Activated T-helper 17 cell treated with anti-CD3 and anti-CD28 coated beads, Interleukin-2, amount 50 U/mL, for 72 hours (primary cell): Measurements from ENCODE around the gene GLIS2. TPM values are rescaled to one million over a fixed set of nuclear protein-coding genes. Genes with fewer than 3 reads are reported as not detected.
"Not testable (repeated sequence)": the region's sequence is repeated elsewhere in the genome, so short reads cannot be mapped to it uniquely, and the experiment has no call there.

ENCODE experiments used
- ATAC-seq: fragments of 150-1000 bp; cut with Tn5 transposase; replicated peaks from 2 replicates; pipeline ENCODE4 v1.10.0; 2021; ENCODE audit warnings: mild to moderate bottlenecking, moderate library complexity
- H3K27ac Mint-ChIP-seq: one replicate; pipeline ENCODE4 v1.8.0; 2022; ENCODE audit warnings: mixed read lengths
- H3K27me3 Mint-ChIP-seq: one replicate; pipeline ENCODE4 v1.8.0; 2022; ENCODE audit warnings: mixed read lengths
- H3K36me3 Mint-ChIP-seq: one replicate; pipeline ENCODE4 v1.8.0; 2022; ENCODE audit warnings: low read depth, mild to moderate bottlenecking, mixed read lengths
- H3K4me1 Mint-ChIP-seq: one replicate; pipeline ENCODE4 v1.8.0; 2022; ENCODE audit warnings: mixed read lengths
- H3K4me3 Mint-ChIP-seq: one replicate; pipeline ENCODE4 v1.8.0; 2022; ENCODE audit warnings: mild to moderate bottlenecking, mixed read lengths
- H3K9me3 Mint-ChIP-seq: one replicate; pipeline ENCODE4 v1.8.0; 2022; ENCODE audit warnings: mixed read lengths
- total RNA-seq, 2 donors: library from RNA; stranded (reverse); gene quantifications; one replicate each; pipeline ENCODE4 v1.2.3, GENCODE V29; 2022

GLIS2 gene
- total RNA-seq, 2 donors from 2014 or later, result 0.37 to 1.6 TPM

DNA sequence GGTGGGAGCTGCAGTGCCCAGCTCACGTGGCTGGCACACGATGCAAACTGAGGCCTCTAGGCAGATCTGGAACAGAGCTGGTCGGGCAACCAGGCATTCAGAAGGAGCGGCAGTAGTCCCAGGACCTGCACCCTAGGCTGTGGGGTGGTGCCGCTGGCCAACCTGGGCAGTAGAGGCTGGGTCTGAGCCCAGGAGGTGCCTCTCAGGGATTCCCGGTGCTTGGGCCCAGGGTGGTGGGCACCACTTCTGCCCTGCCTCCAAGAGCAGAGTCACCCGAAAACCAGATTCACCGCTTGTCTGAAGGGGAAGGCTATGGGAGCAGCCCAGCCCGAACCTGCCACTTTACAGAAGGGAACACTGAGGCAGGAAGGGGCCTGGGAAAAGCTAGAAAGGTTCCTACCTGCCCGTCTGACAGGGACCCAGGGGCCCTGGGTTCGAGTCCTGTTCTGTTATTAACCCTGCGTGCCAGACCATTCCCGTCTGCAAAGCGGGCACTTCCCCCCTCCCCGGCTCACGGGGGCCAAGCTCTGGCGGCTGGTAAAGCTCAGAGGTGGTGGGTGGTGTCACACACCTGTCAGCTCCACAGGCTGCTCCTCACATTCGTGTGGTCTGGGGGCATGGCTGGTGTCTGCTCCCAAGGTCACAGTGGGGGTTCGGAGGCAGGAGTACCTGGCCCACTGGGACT, 16.9 kb downstream of the GLIS2 start:
- no peaks in the 10 kb centered on the region for H3K4me1 Mint-ChIP-seq
- H3K4me3 Mint-ChIP-seq, result no peak overlapping the region
- no peaks in the 10 kb centered on the region for H3K36me3 Mint-ChIP-seq
- H3K9me3 Mint-ChIP-seq, result no peaks in the 10 kb centered on the region
- no peaks in the 10 kb centered on the region for H3K27me3 Mint-ChIP-seq
- ATAC-seq, result no peak
- no peak overlapping the region for H3K27ac Mint-ChIP-seq

DNA sequence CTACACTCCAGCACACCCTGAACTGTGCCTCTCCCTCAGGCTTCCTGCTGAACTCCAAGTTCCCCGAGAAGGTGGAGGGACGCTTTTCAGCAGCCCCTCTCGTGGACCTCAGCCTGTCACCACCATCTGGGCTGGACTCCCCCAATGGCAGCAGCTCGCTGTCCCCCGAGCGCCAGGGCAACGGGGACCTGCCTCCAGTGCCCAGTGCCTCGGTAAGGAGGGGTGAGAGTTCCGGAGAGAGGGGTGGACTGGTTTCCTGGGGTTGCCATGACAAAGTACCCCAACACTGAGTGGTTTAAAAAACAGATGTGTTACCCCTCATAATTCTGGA, 17.4 kb downstream of the GLIS2 start:
- Mint-ChIP-seq H3K4me1 (no peaks in the 10 kb centered on the region), H3K27me3 (no peaks in the 10 kb centered on the region), H3K9me3 (no peaks in the 10 kb centered on the region), H3K36me3 (no peaks in the 10 kb centered on the region), H3K27ac (no peak overlapping the region), H3K4me3 (no peak overlapping the region)
- ATAC-seq, result no peak

DNA sequence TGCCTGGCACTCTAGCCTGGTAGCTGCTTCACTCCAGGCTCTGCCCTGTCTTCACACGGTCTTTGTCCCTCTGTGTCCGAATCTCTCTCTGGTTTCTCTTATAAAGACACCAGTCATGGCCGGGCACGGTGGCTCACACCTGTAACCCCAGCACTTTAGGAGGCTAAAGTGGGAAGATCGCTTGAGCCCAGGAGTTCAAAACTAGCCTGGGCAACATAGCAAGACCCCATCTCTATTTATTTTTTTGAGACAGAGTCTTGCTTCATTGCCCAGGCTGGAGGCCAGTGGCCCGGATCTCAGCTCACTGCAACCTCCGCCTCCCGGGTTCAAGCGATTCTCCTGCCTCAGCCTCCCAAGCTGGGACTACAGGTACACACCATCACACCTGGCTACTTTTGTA, 17.8 kb downstream of the GLIS2 start:
- not testable (repeated sequence) for H3K27me3 Mint-ChIP-seq, H3K4me1 Mint-ChIP-seq, H3K4me3 Mint-ChIP-seq, H3K27ac Mint-ChIP-seq, H3K36me3 Mint-ChIP-seq, ATAC-seq, H3K9me3 Mint-ChIP-seq

DNA sequence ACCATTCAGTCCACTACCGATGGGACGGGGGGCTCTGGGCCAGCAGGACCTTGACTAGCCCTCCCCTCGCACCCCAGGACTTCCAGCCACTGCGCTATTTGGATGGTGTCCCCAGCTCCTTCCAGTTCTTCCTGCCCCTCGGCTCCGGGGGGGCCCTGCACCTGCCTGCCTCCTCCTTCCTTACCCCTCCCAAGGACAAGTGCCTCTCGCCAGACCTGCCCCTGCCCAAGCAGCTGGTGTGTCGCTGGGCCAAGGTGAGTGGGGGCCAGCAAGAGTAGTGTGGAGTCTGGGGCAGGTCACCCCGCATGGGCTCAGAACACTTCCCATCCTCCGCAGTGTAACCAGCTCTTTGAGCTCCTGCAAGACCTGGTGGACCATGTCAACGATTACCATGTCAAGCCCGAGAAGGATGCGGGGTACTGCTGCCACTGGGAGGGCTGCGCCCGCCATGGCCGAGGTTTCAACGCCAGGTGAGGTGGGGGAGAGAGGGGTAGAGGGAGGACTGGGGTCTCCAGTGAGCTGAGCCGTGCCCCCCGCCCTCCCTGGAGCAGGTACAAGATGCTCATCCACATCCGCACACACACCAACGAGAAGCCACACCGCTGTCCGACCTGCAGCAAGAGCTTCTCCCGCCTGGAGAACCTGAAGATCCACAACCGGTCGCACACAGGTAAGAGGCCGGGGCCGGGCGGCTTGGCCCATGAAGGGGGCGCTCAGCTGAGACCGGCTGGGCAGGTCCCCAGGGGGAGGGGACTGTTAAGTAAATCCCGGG, 19.0 kb downstream of the GLIS2 start:
- Mint-ChIP-seq H3K9me3 (no peaks in the 10 kb centered on the region), H3K36me3 (peaks cover 7% of the 10 kb centered on the region), H3K4me1 (no peaks in the 10 kb centered on the region), H3K27me3 (no peaks in the 10 kb centered on the region), H3K27ac (no peak overlapping the region), H3K4me3 (no peak overlapping the region)
- ATAC-seq, result no peak

DNA sequence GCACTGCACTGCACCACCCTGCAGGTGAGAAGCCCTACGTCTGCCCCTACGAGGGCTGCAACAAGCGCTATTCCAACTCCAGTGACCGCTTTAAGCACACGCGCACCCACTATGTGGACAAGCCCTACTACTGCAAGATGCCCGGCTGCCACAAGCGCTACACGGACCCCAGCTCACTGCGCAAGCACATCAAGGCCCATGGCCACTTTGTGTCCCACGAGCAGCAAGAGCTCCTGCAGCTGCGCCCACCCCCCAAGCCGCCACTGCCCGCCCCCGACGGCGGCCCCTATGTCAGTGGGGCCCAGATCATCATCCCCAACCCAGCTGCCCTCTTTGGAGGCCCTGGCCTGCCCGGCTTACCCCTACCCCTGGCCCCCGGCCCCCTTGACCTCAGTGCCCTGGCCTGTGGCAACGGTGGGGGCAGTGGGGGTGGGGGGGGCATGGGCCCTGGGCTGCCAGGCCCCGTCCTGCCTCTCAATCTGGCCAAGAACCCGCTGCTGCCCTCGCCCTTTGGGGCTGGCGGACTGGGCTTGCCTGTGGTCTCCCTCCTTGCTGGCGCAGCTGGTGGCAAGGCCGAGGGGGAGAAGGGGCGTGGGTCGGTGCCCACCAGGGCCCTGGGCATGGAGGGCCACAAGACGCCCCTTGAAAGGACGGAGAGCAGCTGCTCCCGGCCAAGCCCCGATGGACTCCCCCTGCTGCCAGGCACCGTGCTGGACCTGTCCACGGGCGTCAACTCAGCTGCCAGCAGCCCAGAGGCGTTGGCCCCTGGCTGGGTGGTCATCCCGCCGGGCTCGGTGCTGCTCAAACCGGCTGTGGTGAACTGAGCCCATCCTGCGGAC, 21.1 kb downstream of the GLIS2 start:
- Mint-ChIP-seq H3K27ac (no peak overlapping the region), H3K27me3 (no peaks in the 10 kb centered on the region), H3K36me3 (peaks cover 7% of the 10 kb centered on the region), H3K9me3 (no peaks in the 10 kb centered on the region), H3K4me3 (no peak overlapping the region), H3K4me1 (no peaks in the 10 kb centered on the region)
- no peak for ATAC-seq

DNA sequence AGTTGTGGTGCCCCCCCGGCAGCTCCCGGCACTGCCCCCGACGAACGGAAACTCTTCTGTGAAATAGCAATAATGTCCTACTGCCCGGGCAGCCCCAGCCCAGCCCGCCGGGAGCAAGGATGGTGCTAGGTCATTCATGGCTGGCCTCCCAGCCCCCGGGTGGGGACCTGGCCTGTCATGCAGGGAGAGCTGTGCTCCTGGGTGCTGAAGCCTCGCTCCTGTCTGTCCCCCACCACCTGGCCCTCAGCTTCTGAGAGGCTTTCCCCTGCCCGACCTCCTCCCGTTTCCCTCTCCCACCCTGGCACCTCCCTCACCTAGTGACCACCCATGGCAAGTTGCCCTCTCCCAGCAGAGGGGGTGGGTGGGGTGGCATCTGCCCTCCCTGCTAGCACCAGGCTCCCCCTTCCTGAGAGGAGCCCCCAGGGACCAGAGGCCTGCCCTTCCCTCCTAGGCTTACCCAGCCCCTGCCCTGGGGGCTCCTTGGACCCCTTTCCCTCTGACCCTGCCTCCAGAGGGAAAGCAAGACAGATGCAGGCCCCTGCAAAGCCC, 21.7 kb downstream of the GLIS2 start:
- H3K4me3 Mint-ChIP-seq, result no peak overlapping the region
- no peaks in the 10 kb centered on the region for H3K4me1 Mint-ChIP-seq
- no peak for ATAC-seq
- H3K27ac Mint-ChIP-seq, result no peak overlapping the region
- peaks cover 7% of the 10 kb centered on the region for H3K36me3 Mint-ChIP-seq
- no peaks in the 10 kb centered on the region for H3K9me3 Mint-ChIP-seq
- H3K27me3 Mint-ChIP-seq, result no peaks in the 10 kb centered on the region

DNA sequence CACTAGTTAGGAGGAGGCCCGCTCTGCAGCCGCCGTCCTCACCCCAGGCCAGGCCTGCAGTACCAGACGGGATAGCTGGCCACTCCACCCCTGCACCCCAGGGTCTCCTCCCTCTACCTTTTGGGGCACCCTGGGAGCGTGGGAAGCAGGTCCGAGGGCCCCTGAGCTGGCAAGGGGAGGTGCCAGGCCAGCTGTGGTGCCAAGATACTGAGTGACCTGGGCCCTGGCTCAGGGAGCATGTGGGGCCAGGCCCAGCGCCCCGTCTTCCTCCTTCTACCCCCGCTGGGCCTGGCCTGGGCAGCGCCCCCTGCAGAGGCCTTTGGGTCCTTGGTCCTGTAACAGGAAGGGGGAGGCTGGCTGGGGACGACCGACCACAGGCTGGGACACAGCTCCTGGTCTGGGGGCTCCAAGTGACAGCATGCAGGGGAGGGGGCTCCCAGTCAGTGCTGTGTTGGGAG, 22.3 kb downstream of the GLIS2 start:
- H3K4me3 Mint-ChIP-seq, result no peak overlapping the region
- H3K36me3 Mint-ChIP-seq, result peaks cover 7% of the 10 kb centered on the region
- no peaks in the 10 kb centered on the region for H3K9me3 Mint-ChIP-seq
- no peaks in the 10 kb centered on the region for H3K27me3 Mint-ChIP-seq
- no peak overlapping the region for H3K27ac Mint-ChIP-seq
- no peaks in the 10 kb centered on the region for H3K4me1 Mint-ChIP-seq
- no peak for ATAC-seq

DNA sequence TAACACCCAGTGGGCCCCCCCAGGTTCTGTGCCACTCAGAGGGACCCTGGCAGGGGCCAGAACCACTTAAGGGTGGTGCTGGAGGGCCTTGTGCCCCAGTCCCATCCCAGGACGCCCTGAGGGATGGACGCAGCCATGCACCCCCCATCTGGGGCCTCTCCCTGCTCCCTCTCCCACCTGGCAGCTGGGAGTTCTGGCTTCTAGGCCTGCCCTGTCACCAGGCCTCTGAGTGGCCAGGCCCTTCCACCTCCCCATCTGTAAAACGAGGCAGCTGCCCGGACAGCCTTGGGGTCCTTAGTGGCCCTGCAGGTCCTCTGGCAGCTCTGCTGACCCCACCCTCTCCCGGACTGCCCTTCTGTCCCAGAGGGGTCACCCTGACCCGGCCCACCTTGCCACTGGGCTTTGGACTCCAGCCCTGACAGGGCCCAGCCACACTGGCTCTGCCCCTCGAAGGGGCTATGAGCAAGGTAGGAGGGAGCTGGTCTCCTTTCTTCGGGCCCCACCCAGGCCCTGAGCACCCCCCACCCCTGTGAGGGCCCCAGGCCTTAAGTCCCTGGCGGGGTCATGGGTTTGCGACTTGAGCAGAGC, 22.9 kb downstream of the GLIS2 start:
- ATAC-seq, result no peak
- H3K27me3 Mint-ChIP-seq, result no peaks in the 10 kb centered on the region
- H3K4me3 Mint-ChIP-seq, result no peak overlapping the region
- no peak overlapping the region for H3K27ac Mint-ChIP-seq
- H3K36me3 Mint-ChIP-seq, result peaks cover 7% of the 10 kb centered on the region
- no peaks in the 10 kb centered on the region for H3K4me1 Mint-ChIP-seq
- H3K9me3 Mint-ChIP-seq, result no peaks in the 10 kb centered on the region

DNA sequence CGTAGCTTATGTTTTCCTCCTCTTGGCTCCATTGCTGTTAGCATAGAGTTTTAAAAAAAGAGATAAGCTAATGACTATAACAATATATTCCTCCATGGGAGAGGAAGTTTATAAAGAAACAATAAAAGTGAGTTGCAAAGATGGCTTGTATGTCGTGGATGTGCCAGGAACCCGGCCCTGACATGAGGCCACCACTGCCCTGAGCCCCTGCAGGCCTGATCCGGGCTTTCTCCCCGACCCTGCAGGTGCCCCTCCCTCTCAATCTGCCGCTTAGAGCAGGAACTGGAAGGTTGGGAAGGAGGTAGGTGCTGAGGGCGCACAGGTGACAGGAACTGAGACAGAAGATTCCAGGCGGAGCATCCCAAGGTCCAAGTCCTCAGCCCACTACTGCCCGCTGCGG, 23.6 kb downstream of the GLIS2 start:
- no peak for ATAC-seq
- H3K27me3 Mint-ChIP-seq, result no peaks in the 10 kb centered on the region
- H3K4me1 Mint-ChIP-seq, result no peaks in the 10 kb centered on the region
- H3K36me3 Mint-ChIP-seq, result peaks cover 7% of the 10 kb centered on the region
- no peak overlapping the region for H3K27ac Mint-ChIP-seq
- H3K9me3 Mint-ChIP-seq, result no peaks in the 10 kb centered on the region
- no peak overlapping the region for H3K4me3 Mint-ChIP-seq

DNA sequence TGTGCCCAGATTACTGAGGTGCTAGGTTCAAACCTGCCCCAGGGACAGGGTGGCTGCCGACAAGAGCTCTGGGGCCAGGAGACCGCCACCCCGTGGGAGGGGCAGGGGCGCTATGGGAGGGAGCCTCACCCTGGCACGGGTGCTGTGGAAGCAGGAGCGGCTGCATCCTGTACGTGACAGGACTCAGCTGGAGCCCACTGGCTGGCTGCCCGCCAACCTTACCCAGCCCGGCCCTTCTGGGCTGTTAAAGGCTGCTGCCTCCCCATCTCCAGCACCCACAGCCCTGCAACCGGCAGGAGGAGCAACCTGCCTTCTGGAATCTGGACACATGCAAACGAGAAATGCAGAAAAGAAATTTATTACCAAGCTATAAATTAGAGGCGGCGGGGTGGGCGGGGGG, 24.0 kb downstream of the GLIS2 start:
- no peak overlapping the region for H3K4me3 Mint-ChIP-seq
- H3K36me3 Mint-ChIP-seq, result peaks cover 7% of the 10 kb centered on the region
- no peaks in the 10 kb centered on the region for H3K27me3 Mint-ChIP-seq
- H3K4me1 Mint-ChIP-seq, result no peaks in the 10 kb centered on the region
- no peak overlapping the region for H3K27ac Mint-ChIP-seq
- ATAC-seq, result no peak
- no peaks in the 10 kb centered on the region for H3K9me3 Mint-ChIP-seq

DNA sequence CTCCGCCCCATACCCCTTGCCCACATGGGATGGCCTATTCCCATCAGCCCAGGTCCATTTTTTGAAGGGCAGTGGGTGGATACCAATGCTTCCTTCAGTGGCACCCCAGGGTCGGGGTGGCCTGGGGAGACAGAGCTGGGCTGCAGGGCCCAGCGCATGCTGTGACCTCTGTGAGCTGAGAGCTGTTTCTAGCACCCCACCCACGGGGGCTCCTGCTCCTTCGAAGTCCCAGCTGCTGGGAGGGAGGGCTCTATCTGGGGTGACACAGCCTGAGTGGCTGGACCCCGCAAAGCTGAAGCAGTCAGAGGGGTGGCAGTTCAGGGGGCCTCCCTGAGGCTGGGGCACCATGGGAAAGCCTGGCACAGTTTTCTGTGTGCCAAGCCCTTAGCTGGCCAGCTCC, 24.6 kb downstream of the GLIS2 start:
- Mint-ChIP-seq H3K27ac (no peak overlapping the region), H3K9me3 (no peaks in the 10 kb centered on the region), H3K4me1 (no peaks in the 10 kb centered on the region), H3K36me3 (peaks cover 7% of the 10 kb centered on the region), H3K27me3 (no peaks in the 10 kb centered on the region), H3K4me3 (no peak overlapping the region)
- no peak for ATAC-seq

DNA sequence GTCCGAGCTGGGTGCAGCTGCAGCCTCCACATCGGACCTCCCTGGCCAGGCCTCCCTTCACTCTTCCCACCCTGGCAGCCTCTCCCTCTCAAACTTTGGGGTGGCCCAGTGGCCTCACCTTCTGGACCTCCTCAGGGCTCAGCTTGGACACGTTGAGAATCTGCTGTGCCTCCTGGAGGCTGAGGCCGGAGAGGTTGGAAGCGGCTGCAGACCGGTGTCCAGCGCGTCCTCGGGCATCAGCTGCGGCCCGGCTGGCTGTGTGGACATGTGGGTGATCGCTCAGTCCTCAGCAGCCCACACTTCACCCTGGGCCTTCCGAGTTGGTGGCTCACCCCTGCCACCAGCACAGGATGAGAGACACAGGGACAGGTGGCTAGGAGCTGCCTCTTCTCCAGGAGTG, 25.4 kb downstream of the GLIS2 start:
- no peaks in the 10 kb centered on the region for H3K27me3 Mint-ChIP-seq
- no peak overlapping the region for H3K27ac Mint-ChIP-seq
- H3K4me3 Mint-ChIP-seq, result no peak overlapping the region
- peaks cover 7% of the 10 kb centered on the region for H3K36me3 Mint-ChIP-seq
- ATAC-seq, result no peak
- no peaks in the 10 kb centered on the region for H3K4me1 Mint-ChIP-seq
- no peaks in the 10 kb centered on the region for H3K9me3 Mint-ChIP-seq

DNA sequence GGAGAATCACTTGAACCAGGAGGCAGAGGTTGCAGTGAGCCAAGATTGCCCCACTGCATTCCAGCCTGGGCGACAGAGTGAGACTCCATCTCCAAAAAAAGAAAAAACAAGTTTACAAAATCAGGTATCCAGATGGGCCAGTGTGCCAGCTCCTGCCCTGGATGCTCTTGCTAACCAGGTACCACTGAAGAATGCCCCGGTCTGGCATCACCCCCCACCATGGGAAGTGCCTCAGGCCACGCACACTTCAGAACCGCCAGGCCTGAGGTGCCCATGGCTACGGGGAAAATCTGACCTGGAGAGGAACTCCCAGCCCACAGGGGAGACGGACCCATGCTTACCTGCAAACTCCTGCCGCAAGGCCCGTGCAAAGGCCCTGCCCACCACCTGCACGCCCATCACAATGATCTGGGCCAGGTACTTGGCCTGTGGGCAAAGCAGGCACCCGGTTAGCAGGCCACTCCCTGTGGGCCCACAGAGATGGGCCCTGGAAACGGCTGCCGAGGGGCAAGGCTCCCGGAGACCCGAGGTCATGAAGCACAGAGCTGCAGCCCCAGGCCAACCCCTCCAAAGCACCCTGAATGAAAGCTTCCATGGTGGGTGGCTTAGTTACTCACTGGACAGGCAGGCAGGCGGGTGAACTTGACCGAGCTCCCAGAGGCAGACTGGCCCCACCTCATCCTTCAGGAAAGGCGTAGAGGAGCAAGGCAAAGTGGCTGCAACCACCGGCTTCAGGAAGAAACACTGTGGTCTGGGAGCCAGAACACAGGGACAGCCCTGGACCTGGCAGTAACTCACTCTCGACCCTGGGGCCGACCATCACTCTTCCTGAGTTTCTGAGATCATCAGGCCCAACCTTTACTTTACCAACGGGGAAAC, 27.2 kb downstream of the GLIS2 start:
- Mint-ChIP-seq H3K9me3 (no peaks in the 10 kb centered on the region), H3K4me3 (no peak overlapping the region), H3K27ac (no peak overlapping the region), H3K27me3 (no peaks in the 10 kb centered on the region), H3K4me1 (no peaks in the 10 kb centered on the region), H3K36me3 (peaks cover 15% of the 10 kb centered on the region)
- ATAC-seq, result no peak
